ENCODE data around the gene EFCAB10.

Gene EFCAB10

GRCh38 chr7:105571891-105572290 lies 9.4 kb downstream of the EFCAB10 start (continued):
- no peak for TF ChIP-seq ZC3H10 (CRISPR knock-in tag; IDR thresholded peaks at IDR 0.05)
- no peak for TF ChIP-seq POU6F1 (CRISPR knock-in tag; IDR thresholded peaks at IDR 0.05; ENCODE audit: borderline replicate concordance, low read depth)

- TF ChIP-seq ZNF565 (CRISPR knock-in tag; conservative IDR thresholded peaks at IDR 0.05; ENCODE audit: low read depth) (no peak), OSR1 (CRISPR knock-in tag; IDR thresholded peaks at IDR 0.05) (no peak), SNAI2 (CRISPR knock-in tag; IDR thresholded peaks at IDR 0.05) (no peak), ESRRG (CRISPR knock-in tag; IDR thresholded peaks at IDR 0.05) (no peak), PATZ1 (CRISPR knock-in tag; IDR thresholded peaks at IDR 0.05; ENCODE audit: borderline replicate concordance) (no peak), PPARA (CRISPR knock-in tag; IDR thresholded peaks at IDR 0.05; ENCODE audit: borderline replicate concordance) (no peak), ZFP3 (CRISPR knock-in tag; IDR thresholded peaks at IDR 0.05) (no peak), CREB5 (CRISPR knock-in tag; IDR thresholded peaks at IDR 0.05; ENCODE audit: low read depth) (no peak), ISL1 (CRISPR knock-in tag; IDR thresholded peaks at IDR 0.05) (no peak), GLIS3 (CRISPR knock-in tag; IDR thresholded peaks at IDR 0.05) (no peak), RARB (CRISPR knock-in tag; IDR thresholded peaks at IDR 0.05) (no peak), POU6F1 (CRISPR knock-in tag; IDR thresholded peaks at IDR 0.05; ENCODE audit: borderline replicate concordance, low read depth) (no peak), ZC3H10 (CRISPR knock-in tag; IDR thresholded peaks at IDR 0.05) (no peak), BACH2 (CRISPR knock-in tag; IDR thresholded peaks at IDR 0.05; ENCODE audit: borderline replicate concordance) (no peak)
- no peak for ATAC-seq
Measured at GRCh38 chr7:105567821-105568220, 13.5 kb downstream of the EFCAB10 start.

- TF ChIP-seq ZNF8 (CRISPR knock-in tag; IDR thresholded peaks at IDR 0.05) (no peak), GLIS3 (CRISPR knock-in tag; IDR thresholded peaks at IDR 0.05) (no peak), ARNTL (CRISPR knock-in tag; IDR thresholded peaks at IDR 0.05; ENCODE audit: borderline replicate concordance, low read depth) (no peak), OSR1 (CRISPR knock-in tag; IDR thresholded peaks at IDR 0.05) (no peak), PPARA (CRISPR knock-in tag; IDR thresholded peaks at IDR 0.05; ENCODE audit: borderline replicate concordance) (no peak), CREB5 (CRISPR knock-in tag; IDR thresholded peaks at IDR 0.05; ENCODE audit: low read depth) (no peak), ZNF565 (CRISPR knock-in tag; conservative IDR thresholded peaks at IDR 0.05; ENCODE audit: low read depth) (no peak), TSHZ2 (CRISPR knock-in tag; IDR thresholded peaks at IDR 0.05) (no peak), PATZ1 (CRISPR knock-in tag; IDR thresholded peaks at IDR 0.05; ENCODE audit: borderline replicate concordance) (no peak), RARB (CRISPR knock-in tag; IDR thresholded peaks at IDR 0.05) (no peak), ZFP3 (CRISPR knock-in tag; IDR thresholded peaks at IDR 0.05) (no peak), TOX (CRISPR knock-in tag; IDR thresholded peaks at IDR 0.05; ENCODE audit: borderline replicate concordance) (no peak)
- no peak for ATAC-seq
Measured at GRCh38 chr7:105567024-105567423, 14.3 kb downstream of the EFCAB10 start.
